Stomach (tissue), 9 donors: ENCODE results near the gene FGGY. TPM values are rescaled to one million over a fixed set of nuclear protein-coding genes. Genes with fewer than 3 reads are reported as not detected.

Source experiments
- DNase-seq, 2 donors: peaks; one replicate each; pipeline versions ENCODE4 v3.0.0 to v3.0.0-alpha.2; 2013 to 2019
- H3K27ac ChIP-seq, 5 donors: fragments of 200-600 bp in 4 of 5; sonication (generic) in 4 of 5; one replicate each; pipeline ENCODE4 v1.5.1; 2013 to 2019; ENCODE audit warnings: mild to moderate bottlenecking in 1 of 5, moderate library complexity in 1 of 5
- H3K27me3 ChIP-seq, 3 donors: fragments of 200-600 bp; sonication (generic); one replicate each; pipeline ENCODE4 v1.5.1; 2017 to 2019; ENCODE audit warnings: mixed run types in 1 of 3
- H3K36me3 ChIP-seq, 4 donors: fragments of 200-600 bp; sonication (generic); 1 replicate in 3 of 4; 2 replicates in 1 of 4; pipeline ENCODE4 v1.5.1; 2016 to 2019
- H3K4me1 ChIP-seq, 4 donors: fragments of 200-600 bp; sonication (generic); one replicate each; pipeline ENCODE4 v1.5.1; 2016 to 2019
- H3K4me3 ChIP-seq, 4 donors: fragments of 200-600 bp; sonication (generic) in 3 of 4; one replicate each; pipeline ENCODE4 v1.5.1; 2016 to 2019; ENCODE audit warnings: mild to moderate bottlenecking in 1 of 4
- H3K9me3 ChIP-seq, 4 donors: fragments of 200-600 bp; sonication (generic); one replicate each; pipeline ENCODE4 v1.5.1; 2016 to 2019
- CTCF ChIP-seq, 7 experiments: fragments of 450-650 bp in 4 of 7; fragments of 200-600 bp in 3 of 7; sonication (generic) in 3 of 7; IDR thresholded peaks; one replicate each; pipeline ENCODE4 v1.5.1; 2016 to 2019; ENCODE audit warnings: antibody characterized with exemption in 7 of 7, control low read depth in 2 of 7, mild to moderate bottlenecking in 1 of 7
- EP300 ChIP-seq: sonication (generic); formaldehyde crosslinking; IDR thresholded peaks from one replicate; pipeline ENCODE4 v1.6.1; 2017; ENCODE audit warnings: antibody characterized with exemption
- POLR2A ChIP-seq, 4 donors: fragments of 450-650 bp; IDR thresholded peaks; one replicate each; pipeline ENCODE4 v1.6.1; 2016; ENCODE audit warnings: antibody characterized with exemption in 4 of 4, control low read depth in 2 of 4, mild to moderate bottlenecking in 1 of 4, moderate library complexity in 1 of 4
- POLR2AphosphoS5 ChIP-seq, 3 donors: sonication (generic); formaldehyde crosslinking; IDR thresholded peaks; one replicate each; pipeline ENCODE4 v1.6.1; 2016; ENCODE audit warnings: antibody characterized with exemption in 3 of 3
- WGBS, 5 donors: extraction: QIAGEN DNeasy Blood & Tissue Kit in 3 of 5; methylation state at CpG; one replicate each; pipeline versions ENCODE4 v1.1.5 to v1.1.7; 2013 to 2018; 5-methylcytosine and 5-hydroxymethylcytosine counted together
- intact Hi-C: fragments of 100-400 bp; cut with DNase I; formaldehyde crosslinking; loops from one replicate; pipeline ENCODE4 v1.15.1; 2023; ENCODE audit warnings: low total_unique reads
- polyA plus RNA-seq, 3 donors: library from polyadenylated mRNA; stranded (reverse); fragments of 200-250 nt; gene quantifications; one replicate each; pipeline ENCODE4 v1.2.3, GENCODE V29; 2013
- total RNA-seq, 5 donors: library from RNA; depleted of rRNA; stranded (reverse); fragments of >200 nt; gene quantifications; one replicate each; pipeline versions ENCODE4 v1.1.0 to v1.2.3, GENCODE V29; 2014 to 2016
- donor health status: healthy with polysubstance abuse.
- donor health status: Bipolar disorder and iron deficiency.
- donor health status: healthy.

The FGGY gene
- total and polyA plus RNA-seq, 8 donors = 6.2 to 40.6 (median 10.8) TPM

- no peak overlapping the region for H3K4me3 ChIP-seq
- no peak for TF ChIP-seq POLR2A (IDR thresholded peaks at IDR 0.05)
- peak in 2 of 3 donors; percentile 36 to 40 for TF ChIP-seq POLR2AphosphoS5 (IDR thresholded peaks at IDR 0.05)
- no peak for TF ChIP-seq EP300
- TF ChIP-seq CTCF (IDR thresholded peaks at IDR 0.05) = no peak
- WGBS, 5 donors = 33 to 57% (median 50%) methylated on average over 6 of the region's 6 CpGs
- no peaks in the 10 kb centered on the region for H3K36me3 ChIP-seq
- intact Hi-C loops = no loop called here
- peak overlapping the region in 4 of 5 donors; percentile 42 to 76 (median 70) for H3K27ac ChIP-seq
- DNase-seq = peak; percentile 31 to 74
- H3K27me3 ChIP-seq = no peaks in the 10 kb centered on the region
- no peaks in the 10 kb centered on the region for H3K9me3 ChIP-seq
- peaks cover 0 to 19% (median 8%) of the 10 kb centered on the region in 4 donors for H3K4me1 ChIP-seq
Observed at GRCh38 chr1:59367301-59368007, 70.6 kb downstream of the FGGY start.

GRCh38 chr1:59368008-59368670, 71.2 kb downstream of the FGGY start:
- 71 to 81% (median 74%) methylated on average over 5 of the region's 5 CpGs for WGBS, 5 donors
- no peak for DNase-seq
- peak overlapping the region; percentile 12 to 76 (median 52) for H3K27ac ChIP-seq
- H3K4me3 ChIP-seq = no peak overlapping the region
- no peaks in the 10 kb centered on the region for H3K27me3 ChIP-seq
- intact Hi-C loops = no loop called here
- H3K4me1 ChIP-seq = peaks cover 0 to 19% (median 8%) of the 10 kb centered on the region in 4 donors
- H3K9me3 ChIP-seq = no peaks in the 10 kb centered on the region
- TF ChIP-seq CTCF (IDR thresholded peaks at IDR 0.05) = no peak
- TF ChIP-seq POLR2A (IDR thresholded peaks at IDR 0.05) = no peak
- no peak for TF ChIP-seq POLR2AphosphoS5 (IDR thresholded peaks at IDR 0.05)
- TF ChIP-seq EP300 = no peak
- no peaks in the 10 kb centered on the region for H3K36me3 ChIP-seq

- no peak for DNase-seq
- H3K9me3 ChIP-seq = no peaks in the 10 kb centered on the region
- H3K36me3 ChIP-seq = no peaks in the 10 kb centered on the region
- no peaks in the 10 kb centered on the region for H3K4me1 ChIP-seq
- TF ChIP-seq POLR2AphosphoS5 (IDR thresholded peaks at IDR 0.05) (no peak), CTCF (IDR thresholded peaks at IDR 0.05) (no peak), POLR2A (IDR thresholded peaks at IDR 0.05) (no peak), EP300 (no peak)
- H3K27me3 ChIP-seq = no peaks in the 10 kb centered on the region
- H3K27ac ChIP-seq = peak overlapping the region in 4 of 5 donors; percentile 17 to 52 (median 26)
- WGBS, 5 donors = 76 to 85% (median 81%) methylated on average over 6 of the region's 6 CpGs
- no peak overlapping the region for H3K4me3 ChIP-seq
- intact Hi-C loops = no loop called here
Observed at GRCh38 chr1:59375321-59376220, 78.7 kb downstream of the FGGY start.

GRCh38 chr1:59377350-59377904, 80.5 kb downstream of the FGGY start:
- Histone ChIP-seq H3K27ac (no peak overlapping the region), H3K4me3 (no peak overlapping the region), H3K27me3 (no peaks in the 10 kb centered on the region), H3K36me3 (no peaks in the 10 kb centered on the region), H3K9me3 (no peaks in the 10 kb centered on the region), H3K4me1 (no peaks in the 10 kb centered on the region)
- intact Hi-C loops = no loop called here
- DNase-seq = no peak
- 82 to 96% (median 93%) methylated on average over 3 of the region's 3 CpGs for WGBS, 5 donors
- TF ChIP-seq EP300 (no peak), POLR2A (IDR thresholded peaks at IDR 0.05) (no peak), POLR2AphosphoS5 (IDR thresholded peaks at IDR 0.05) (no peak), CTCF (IDR thresholded peaks at IDR 0.05) (no peak)
